CD8-positive, alpha-beta memory T cell (primary cell): ENCODE data around the gene UBE2D3. TPM values are rescaled to one million over a fixed set of nuclear protein-coding genes. Genes with fewer than 3 reads are reported as not detected.
A peak's percentile ranks its signal among the peaks of the same experiment; 100 is the strongest.

Experiments used
- CTCF ChIA-PET: fragments of 350-600 bp; sonication (Branson Sonifier 250); formaldehyde crosslinking; loops from one replicate; lab custom pipeline; 2021; ENCODE audit warnings: antibody characterized with exemption; lab: Charles Lee
- POLR2A ChIA-PET: fragments of 350-600 bp; sonication (Branson Sonifier 250); formaldehyde crosslinking; loops from one replicate; lab custom pipeline; 2021; ENCODE audit warnings: antibody characterized with exemption; lab: Charles Lee
- DNase-seq, 5 donors: peaks; one replicate each; pipeline versions ENCODE4 v3.0.0 to v3.0.0-alpha.2; 2020 to 2022; ENCODE audit warnings: mixed read lengths in 1 of 5
- H3K27ac ChIP-seq: one replicate; pipeline ENCODE4 v1.7.0; 2013; ENCODE audit warnings: low read depth, mild to moderate bottlenecking, low read length, moderate library complexity
- H3K27me3 ChIP-seq: 2 replicates; pipeline ENCODE4 v1.7.0; 2013; ENCODE audit warnings: low read length, mild to moderate bottlenecking; ENCODE audit not compliant: insufficient read depth, poor library complexity, severe bottlenecking
- H3K36me3 ChIP-seq: 2 replicates; pipeline ENCODE4 v1.7.0; 2013; ENCODE audit warnings: mild to moderate bottlenecking, low read length, moderate library complexity; ENCODE audit not compliant: insufficient read depth
- H3K4me1 ChIP-seq: 2 replicates; pipeline ENCODE4 v1.7.0; 2013; ENCODE audit warnings: mild to moderate bottlenecking, low read length, moderate library complexity; ENCODE audit not compliant: insufficient read depth
- H3K4me3 ChIP-seq: 2 replicates; pipeline ENCODE4 v1.7.0; 2013; ENCODE audit warnings: mild to moderate bottlenecking, low read length
- H3K9me3 ChIP-seq: 2 replicates; pipeline ENCODE4 v1.7.0; 2013; ENCODE audit warnings: mild to moderate bottlenecking, low read length
- H3K27ac Mint-ChIP-seq, 8 donors: one replicate each; pipeline ENCODE4 v1.8.0; 2020 to 2021; ENCODE audit warnings: mixed read lengths in 8 of 8, mild to moderate bottlenecking in 6 of 8, inconsistent platforms in 3 of 8, moderate library complexity in 3 of 8
- H3K27me3 Mint-ChIP-seq, 2 donors: one replicate each; pipeline ENCODE4 v1.8.0; 2020 to 2021; ENCODE audit warnings: mixed read lengths in 2 of 2, mild to moderate bottlenecking in 1 of 2, moderate library complexity in 1 of 2
- H3K36me3 Mint-ChIP-seq, 3 donors: one replicate each; pipeline ENCODE4 v1.8.0; 2020 to 2021; ENCODE audit warnings: mixed read lengths in 3 of 3, inconsistent platforms in 1 of 3, mild to moderate bottlenecking in 1 of 3
- H3K4me1 Mint-ChIP-seq, 3 donors: one replicate each; pipeline ENCODE4 v1.8.0; 2020 to 2021; ENCODE audit warnings: mixed read lengths in 3 of 3, inconsistent platforms in 1 of 3, mild to moderate bottlenecking in 1 of 3
- H3K4me3 Mint-ChIP-seq, 7 donors: one replicate each; pipeline ENCODE4 v1.8.0; 2020 to 2021; ENCODE audit warnings: mixed read lengths in 7 of 7, mild to moderate bottlenecking in 6 of 7, moderate library complexity in 4 of 7, inconsistent platforms in 2 of 7
- H3K9me3 Mint-ChIP-seq, 5 donors: one replicate each; pipeline ENCODE4 v1.8.0; 2020 to 2022; ENCODE audit warnings: mixed read lengths in 5 of 5, mild to moderate bottlenecking in 3 of 5, moderate library complexity in 2 of 5, inconsistent platforms in 1 of 5
- polyA plus RNA-seq: library from polyadenylated mRNA; unstranded; fragments of 300-500 nt; fragmentation: Illumina TruSeq; gene quantifications from one replicate; pipeline ENCODE4 v1.2.3, GENCODE V29; 2021
- total RNA-seq, 2 experiments: library from RNA; stranded (reverse); gene quantifications; one replicate each; pipeline ENCODE4 v1.2.3, GENCODE V29; 2021

Gene UBE2D3
- total and polyA plus RNA-seq, 3 experiments from 2014 or later, result 436 to 466 (median 452) TPM

DNA sequence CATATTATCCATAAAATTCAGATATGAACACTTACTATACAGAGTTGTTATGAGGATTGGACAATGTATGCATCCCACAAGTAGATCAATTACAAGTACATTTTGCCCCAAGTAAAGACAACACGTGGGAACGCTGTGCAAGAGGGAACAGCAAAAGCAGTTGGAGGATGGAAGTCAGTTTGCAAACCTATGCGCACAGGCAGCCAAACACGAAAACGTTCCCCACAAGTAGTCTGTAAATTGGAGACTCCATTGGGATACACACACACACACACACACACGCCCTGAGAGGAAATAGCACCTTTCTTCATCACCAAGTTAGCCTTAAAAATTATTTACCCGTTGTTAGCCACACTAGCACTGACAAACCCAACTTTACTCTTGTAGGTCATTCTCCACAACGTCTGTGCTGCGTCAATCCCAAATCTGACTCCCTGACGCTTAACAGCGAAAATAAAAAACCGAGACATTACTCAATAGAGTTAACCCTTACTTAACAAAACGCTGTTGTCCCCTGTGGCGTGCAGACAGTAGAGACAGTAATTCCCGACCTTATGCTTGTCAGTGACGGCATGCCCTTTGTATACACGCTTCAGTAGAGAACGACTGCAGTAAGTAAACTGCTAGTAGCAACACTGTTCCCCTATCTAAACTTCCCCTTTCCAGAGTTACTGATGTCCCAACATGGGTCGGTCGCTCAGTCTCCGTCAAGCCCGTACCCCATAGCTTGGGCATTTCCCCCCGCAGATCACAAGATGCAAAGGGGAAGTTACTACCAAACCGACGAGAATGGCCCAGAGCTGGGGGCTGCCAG lies 67.3 kb downstream of the UBE2D3 start:
- Histone ChIP-seq H3K4me3 (peak overlapping the region; percentile 87), H3K9me3 (no peaks in the 10 kb centered on the region), H3K27ac (peak overlapping the region; percentile 55), H3K36me3 (no peaks in the 10 kb centered on the region), H3K4me1 (peaks cover 19% of the 10 kb centered on the region), H3K27me3 (no peaks in the 10 kb centered on the region)
- H3K4me1 Mint-ChIP-seq, result peaks cover 32 to 55% (median 53%) of the 10 kb centered on the region in 3 donors
- peak in 1 of 5 donors; percentile 38 for DNase-seq
- peaks cover 0 to 8% (median 8%) of the 10 kb centered on the region in 3 donors for H3K36me3 Mint-ChIP-seq
- CTCF ChIA-PET, result interaction anchor here (1.4 to 1.5 kb wide), 3 partner anchors 37 to 248 kb away, joined by 3 to 4 read pairs (median 4); no protein-coding TSS in a partner anchor
- H3K9me3 Mint-ChIP-seq, result peaks cover 0 to 2% (median 0%) of the 10 kb centered on the region in 5 donors
- H3K27me3 Mint-ChIP-seq, result peaks cover under 1 to 9% of the 10 kb centered on the region in 2 donors
- peak overlapping the region; percentile 51 to 96 (median 93) for H3K27ac Mint-ChIP-seq
- POLR2A ChIA-PET, result interaction anchor here (0.9 to 2.0 kb wide), 5 partner anchors 57 to 260 kb away, joined by 3 to 52 read pairs (median 5); partner anchors contain the start of genes CISD2 and UBE2D3
- H3K4me3 Mint-ChIP-seq, result peak overlapping the region; percentile 90 to 98 (median 95)

DNA sequence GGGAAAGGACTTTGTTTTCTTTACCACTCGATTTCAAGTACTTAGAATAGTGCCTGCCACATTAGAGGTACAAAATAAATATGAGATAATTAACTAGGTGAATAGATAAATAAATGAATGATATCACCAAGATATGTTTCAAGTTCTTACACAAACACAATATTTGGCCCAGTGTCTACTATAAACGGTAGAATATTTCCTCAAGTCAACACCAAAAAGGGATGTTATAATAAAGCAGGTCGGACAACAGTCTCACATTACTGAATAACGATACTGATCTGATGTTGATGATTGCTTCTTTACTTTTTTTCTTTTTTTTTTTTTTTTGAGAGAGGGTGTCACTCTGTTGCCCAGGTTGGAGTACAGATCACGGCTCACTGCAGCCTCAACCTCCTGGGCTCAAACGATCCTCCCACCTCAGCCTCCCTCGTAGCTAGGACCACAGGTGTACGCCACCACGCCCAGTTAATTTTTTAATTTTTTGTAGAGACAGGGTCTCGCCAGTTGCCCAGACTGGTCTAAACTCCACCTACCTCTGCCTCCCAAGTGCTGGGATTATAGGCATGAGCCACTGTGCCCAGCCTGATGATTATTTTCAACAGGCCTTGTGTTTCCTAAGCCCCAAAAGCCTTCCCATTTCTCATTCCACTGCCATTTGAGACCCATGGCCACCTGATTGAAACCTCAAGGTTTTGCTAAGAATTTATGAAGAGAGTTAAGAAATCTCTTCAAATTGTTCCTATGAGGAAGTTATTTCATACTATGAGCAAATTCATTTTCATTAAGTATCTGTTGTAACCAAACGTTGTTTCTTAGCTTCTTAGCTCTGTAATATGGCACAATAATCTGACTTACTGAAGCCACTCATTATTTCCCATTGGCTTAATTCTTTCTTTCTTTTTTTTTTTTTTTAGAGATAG lies 68.8 kb downstream of the UBE2D3 start:
- Mint-ChIP-seq H3K27ac (peak overlapping the region in 5 of 8 donors; percentile 33 to 57 (median 51)), H3K9me3 (peaks cover 0 to 2% (median 0%) of the 10 kb centered on the region in 5 donors), H3K4me3 (peak overlapping the region in 2 of 7 donors; percentile 46 to 94), H3K4me1 (peaks cover 34 to 58% (median 56%) of the 10 kb centered on the region in 3 donors), H3K36me3 (peaks cover 0 to 10% (median 7%) of the 10 kb centered on the region in 3 donors), H3K27me3 (no peaks in the 10 kb centered on the region)
- Histone ChIP-seq H3K36me3 (no peaks in the 10 kb centered on the region), H3K4me3 (no peak overlapping the region), H3K9me3 (no peaks in the 10 kb centered on the region), H3K27ac (no peak overlapping the region), H3K4me1 (peaks cover 19% of the 10 kb centered on the region), H3K27me3 (no peaks in the 10 kb centered on the region)
- DNase-seq, result no peak
- CTCF ChIA-PET, result interaction anchor here (0.6 kb wide), 1 partner anchor 69 kb away, joined by 3 read pairs; the partner anchor contains the start of gene UBE2D3
- POLR2A ChIA-PET, result interaction anchor here (0.7 kb wide), 1 partner anchor 67 kb away, joined by 5 read pairs; no protein-coding TSS in a partner anchor

DNA sequence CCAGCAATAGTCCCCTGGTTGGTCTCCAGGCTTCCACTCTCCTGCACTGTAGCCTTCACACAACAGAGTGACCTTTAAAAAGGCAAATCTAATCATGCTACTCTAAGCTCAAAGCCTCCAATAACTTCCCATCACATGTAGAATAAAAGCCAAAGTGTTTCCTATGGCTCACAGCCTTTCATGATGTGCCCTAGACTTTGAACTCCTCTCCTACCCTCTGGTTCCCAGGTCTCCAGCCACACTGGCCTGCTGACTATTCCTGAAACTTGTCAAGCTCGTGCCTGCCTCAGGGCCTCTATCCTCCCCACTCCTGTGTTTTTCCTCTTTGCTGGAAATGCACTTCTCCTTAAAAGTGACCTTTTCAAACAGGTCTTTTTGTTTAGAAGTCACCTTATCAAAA lies 69.7 kb downstream of the UBE2D3 start:
- Histone ChIP-seq H3K4me3 (no peak overlapping the region), H3K27me3 (no peaks in the 10 kb centered on the region), H3K9me3 (no peaks in the 10 kb centered on the region), H3K4me1 (peaks cover 19% of the 10 kb centered on the region), H3K36me3 (no peaks in the 10 kb centered on the region), H3K27ac (no peak overlapping the region)
- no peaks in the 10 kb centered on the region for H3K27me3 Mint-ChIP-seq
- H3K27ac Mint-ChIP-seq, result peak overlapping the region in 5 of 8 donors; percentile 8 to 48 (median 35)
- H3K4me3 Mint-ChIP-seq, result peak overlapping the region in 1 of 7 donors; percentile 0
- POLR2A ChIA-PET, result no interaction called here
- peaks cover 34 to 58% (median 56%) of the 10 kb centered on the region in 3 donors for H3K4me1 Mint-ChIP-seq
- peaks cover 0 to 2% (median 0%) of the 10 kb centered on the region in 5 donors for H3K9me3 Mint-ChIP-seq
- CTCF ChIA-PET, result interaction anchor here (0.6 kb wide), 1 partner anchor 70 kb away, joined by 3 read pairs; the partner anchor contains the start of gene UBE2D3
- peaks cover 0 to 10% (median 7%) of the 10 kb centered on the region in 3 donors for H3K36me3 Mint-ChIP-seq
- no peak for DNase-seq

DNA sequence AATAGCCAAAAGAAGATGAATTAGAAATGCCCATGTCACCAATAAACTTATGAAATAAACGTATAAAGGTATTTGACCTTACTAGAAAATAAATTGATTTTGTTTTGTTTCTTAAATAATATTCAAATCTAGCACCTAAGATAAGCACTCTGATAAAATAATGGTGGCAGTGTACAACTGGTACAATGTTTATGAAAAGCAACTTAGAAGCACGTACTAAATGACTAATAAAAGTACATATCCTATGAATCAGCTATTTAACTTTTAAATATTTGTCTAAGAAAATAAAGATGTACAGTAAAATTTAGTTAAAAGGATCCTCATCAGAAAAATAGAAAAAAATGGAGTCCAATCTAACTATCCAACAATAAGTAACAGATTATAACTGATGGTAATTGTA lies 73.3 kb downstream of the UBE2D3 start:
- Histone ChIP-seq H3K36me3 (peaks cover 6% of the 10 kb centered on the region), H3K27me3 (no peaks in the 10 kb centered on the region), H3K27ac (no peak overlapping the region), H3K9me3 (no peaks in the 10 kb centered on the region), H3K4me3 (no peak overlapping the region), H3K4me1 (peaks cover 3% of the 10 kb centered on the region)
- Mint-ChIP-seq H3K27me3 (no peaks in the 10 kb centered on the region), H3K4me1 (peaks cover 13 to 32% (median 30%) of the 10 kb centered on the region in 3 donors), H3K9me3 (peaks cover 0 to 2% (median 0%) of the 10 kb centered on the region in 5 donors), H3K36me3 (peaks cover 1 to 27% (median 7%) of the 10 kb centered on the region in 3 donors), H3K27ac (no peak overlapping the region), H3K4me3 (no peak overlapping the region)
- CTCF ChIA-PET, result no interaction called here
- no peak for DNase-seq
- POLR2A ChIA-PET, result interaction anchor here (0.6 kb wide), 1 partner anchor 30 kb away, joined by 3 read pairs; no protein-coding TSS in a partner anchor

DNA sequence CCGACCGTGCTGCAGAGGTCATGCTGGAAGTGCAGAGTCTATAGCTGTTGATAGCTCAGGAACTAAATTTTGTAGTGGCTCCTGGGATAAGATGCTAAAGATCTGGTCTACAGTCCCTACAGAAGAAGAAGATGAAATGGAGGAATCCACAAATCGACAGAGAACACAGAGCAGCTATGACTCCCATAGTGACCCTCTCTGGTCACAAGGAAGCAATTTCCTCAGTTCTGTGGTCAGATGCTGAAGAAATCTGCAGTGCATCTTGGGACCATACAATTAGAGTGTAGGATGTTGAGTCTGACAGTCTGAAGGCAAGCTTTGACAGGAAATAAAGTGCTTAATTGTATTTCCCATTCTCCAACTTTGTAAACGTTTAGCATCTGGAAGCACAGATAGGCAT lies 75.4 kb downstream of the UBE2D3 start:
- H3K9me3 ChIP-seq, result no peaks in the 10 kb centered on the region
- H3K4me1 ChIP-seq, result no peaks in the 10 kb centered on the region
- Mint-ChIP-seq H3K27ac (peak overlapping the region in 1 of 8 donors; percentile 23), H3K4me3 (no peak overlapping the region), H3K27me3 (no peaks in the 10 kb centered on the region), H3K36me3 (peaks cover 1 to 39% (median 7%) of the 10 kb centered on the region in 3 donors), H3K4me1 (peaks cover 1 to 21% (median 11%) of the 10 kb centered on the region in 3 donors), H3K9me3 (peaks cover 0 to 1% (median 0%) of the 10 kb centered on the region in 5 donors)
- no peak for DNase-seq
- ChIA-PET POLR2A (no interaction called here), CTCF (no interaction called here)
- H3K36me3 ChIP-seq, result peaks cover 6% of the 10 kb centered on the region
- H3K27me3 ChIP-seq, result no peaks in the 10 kb centered on the region
- H3K4me3 ChIP-seq, result no peak overlapping the region
- H3K27ac ChIP-seq, result no peak overlapping the region

Other genes starting within 250 kb of the UBE2D3 start
- 1 to 10 TPM; 9.1 to 9.5 TPM for gene MANBA, start 66.6 kb downstream of the UBE2D3 start, total RNA-seq
- 16.5 TPM for gene MANBA, start 66.6 kb downstream of the UBE2D3 start, polyA plus RNA-seq
- 10 to 100 TPM; 43.6 to 43.7 TPM for gene CISD2, start 41.4 kb upstream of the UBE2D3 start, total RNA-seq
- 36.0 TPM for gene CISD2, start 41.4 kb upstream of the UBE2D3 start, polyA plus RNA-seq
- 1 to 10 TPM; 1.2 to 1.7 TPM for gene SLC9B1, start 192.2 kb upstream of the UBE2D3 start, total RNA-seq
- 1.2 TPM for gene SLC9B1, start 192.2 kb upstream of the UBE2D3 start, polyA plus RNA-seq
- gene SLC9B2, start 249.2 kb upstream of the UBE2D3 start, total RNA-seq, result 10 to 100 TPM; 35.8 to 37.0 TPM
- gene SLC9B2, start 249.2 kb upstream of the UBE2D3 start, polyA plus RNA-seq, result 19.1 TPM